H7 (cell line): ENCODE data around the gene MOCOS. TPM values are rescaled to one million over a fixed set of nuclear protein-coding genes. Genes with fewer than 3 reads are reported as not detected.
A peak's percentile ranks its signal among the peaks of the same experiment; 100 is the strongest.

Experiments
- DNase-seq: peaks from one replicate; pipeline ENCODE4 v3.0.0; 2012
- H3K27me3 ChIP-seq: 2 replicates; pipeline ENCODE4 v1.6.0; 2011; ENCODE audit warnings: mild to moderate bottlenecking, low read length; ENCODE audit not compliant: control insufficient read depth, insufficient read depth
- H3K36me3 ChIP-seq: replicated peaks from 2 replicates; pipeline ENCODE4 v1.5.1; 2011; ENCODE audit warnings: low read length; ENCODE audit not compliant: control insufficient read depth, insufficient read depth
- H3K4me3 ChIP-seq: 2 replicates; pipeline ENCODE4 v1.5.1; 2011; ENCODE audit warnings: low read depth, mild to moderate bottlenecking, control low read depth, low read length, moderate library complexity; ENCODE audit not compliant: insufficient read depth
- total RNA-seq: library from RNA; depleted of rRNA; stranded (reverse); fragments of >200 nt; shearing (Covaris generic); gene quantifications from 2 replicates; pipeline ENCODE4 v1.2.3, GENCODE V29; 2014

MOCOS gene
- total RNA-seq, 1 experiment from 2014 or later: 2.4 TPM

- H3K36me3 ChIP-seq: no peaks in the 10 kb centered on the region
- DNase-seq: no peak
- peaks cover 3% of the 10 kb centered on the region; the same call in 1 of the 2 replicates for H3K27me3 ChIP-seq
- H3K4me3 ChIP-seq: no peak overlapping the region
These were observed 100.4 kb downstream of the MOCOS start for GRCh38 chr18:36287653-36288052.

- H3K27me3 ChIP-seq: peaks cover 4% of the 10 kb centered on the region; the same call in 1 of the 2 replicates
These were observed 101.4 kb downstream of the MOCOS start for GRCh38 chr18:36288689-36289088.

GRCh38 chr18:36294031-36294430 is 106.7 kb downstream of the MOCOS start:
- peaks cover 48% of the 10 kb centered on the region for H3K27me3 ChIP-seq
- no peaks in the 10 kb centered on the region for H3K36me3 ChIP-seq
- DNase-seq: no peak

More at GRCh38 chr18:36288689-36289088, 101.4 kb downstream of the MOCOS start:
- H3K36me3 ChIP-seq: no peaks in the 10 kb centered on the region
- no peak overlapping the region for H3K4me3 ChIP-seq
- DNase-seq: no peak

DNA sequence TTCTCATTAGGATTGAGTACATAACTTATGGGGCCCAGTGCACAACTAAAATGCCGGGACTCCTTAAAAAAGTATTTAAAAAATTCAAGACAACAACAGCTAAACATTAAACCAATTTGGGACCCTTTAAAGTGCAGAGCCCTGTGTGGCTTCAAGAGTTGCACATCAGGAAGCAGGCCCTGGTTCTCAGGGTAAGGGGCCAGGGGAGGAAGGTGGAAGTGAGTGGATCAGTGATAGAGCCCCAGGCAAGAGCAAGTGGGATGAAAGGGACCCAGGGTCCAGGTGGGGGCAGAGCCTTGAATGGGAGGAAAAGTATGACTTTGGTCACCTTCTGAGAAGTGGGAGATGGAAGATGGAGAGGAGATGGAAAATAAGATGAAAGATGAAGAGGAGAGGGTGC is 107.9 kb downstream of the MOCOS start:
- Histone ChIP-seq H3K27me3 (peaks cover 60% of the 10 kb centered on the region), H3K4me3 (no peak overlapping the region), H3K36me3 (no peaks in the 10 kb centered on the region)
- DNase-seq: no peak

More at GRCh38 chr18:36294031-36294430, 106.7 kb downstream of the MOCOS start:
- H3K4me3 ChIP-seq: no peak overlapping the region

DNA sequence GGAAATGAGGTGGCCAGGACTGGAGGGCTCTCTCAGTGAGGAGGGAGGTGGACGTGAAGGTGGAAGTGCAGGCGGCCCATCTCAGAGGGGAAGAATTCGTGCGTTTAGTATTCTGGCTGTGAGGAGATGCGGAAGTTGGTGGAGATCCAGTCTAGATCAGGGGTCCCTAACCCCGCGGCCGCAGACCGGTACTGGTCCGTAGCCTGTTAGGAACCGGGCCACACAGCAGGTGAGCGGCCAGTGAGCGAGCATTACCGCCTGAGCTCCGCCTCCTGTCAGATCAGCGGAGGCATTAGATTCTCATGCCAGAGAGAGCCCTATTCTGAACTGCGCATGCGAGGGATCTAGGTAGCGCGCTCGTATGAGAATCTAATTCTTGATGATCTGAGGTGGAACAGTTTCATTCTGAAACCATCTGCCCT is 108.6 kb downstream of the MOCOS start:
- Histone ChIP-seq H3K27me3 (peaks cover 62% of the 10 kb centered on the region), H3K4me3 (peak overlapping the region; percentile 10; the same call in 1 of the 2 replicates), H3K36me3 (no peaks in the 10 kb centered on the region)
- DNase-seq: peak; percentile 37

GRCh38 chr18:36296650-36297416 is 109.5 kb downstream of the MOCOS start:
- H3K27me3 ChIP-seq: peaks cover 64% of the 10 kb centered on the region
- DNase-seq: peak; percentile 90
- H3K36me3 ChIP-seq: no peaks in the 10 kb centered on the region
- H3K4me3 ChIP-seq: peak overlapping the region; percentile 67

DNA sequence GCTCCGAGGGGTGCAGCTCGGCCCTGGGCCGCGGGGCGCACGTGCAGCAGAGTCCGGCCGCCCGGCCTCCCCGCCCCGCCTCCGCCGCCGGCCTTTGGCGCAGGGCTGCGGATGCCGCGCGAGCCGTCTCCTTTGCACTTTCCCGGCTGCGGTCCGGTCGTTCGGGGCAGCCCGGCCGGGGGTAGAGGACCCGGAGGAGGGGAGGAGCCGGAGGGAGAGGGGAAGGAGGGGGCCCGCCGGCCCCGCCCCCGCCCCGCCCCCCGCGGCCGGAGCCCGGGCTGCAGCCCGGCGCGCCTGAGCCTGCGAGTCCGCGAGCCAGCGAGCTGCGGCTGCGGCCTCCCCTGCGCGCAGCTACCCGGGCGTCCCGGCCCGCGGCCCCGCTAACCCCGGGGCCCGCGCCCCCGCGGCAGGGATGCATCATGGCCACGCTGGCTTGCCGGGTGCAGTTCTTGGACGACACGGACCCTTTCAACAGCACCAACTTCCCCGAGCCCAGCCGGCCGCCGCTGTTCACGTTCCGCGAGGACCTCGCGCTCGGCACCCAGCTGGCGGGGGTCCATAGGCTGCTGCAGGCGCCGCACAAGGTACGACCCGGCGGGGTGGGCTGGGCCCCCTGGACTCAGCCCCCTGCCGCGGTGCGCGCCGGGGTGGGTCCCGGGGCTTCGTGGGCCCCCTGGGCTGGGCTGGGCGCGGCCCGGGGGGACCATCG is 110.3 kb downstream of the MOCOS start, which contains the start of gene FHOD3:
Gene FHOD3 (plus strand): TSS at position 297 of the 709 bp plus-strand sequence. CDS start 123 bp downstream, at position 420.
- peak within 1 kb of the TSS; percentile 68 for H3K4me3 ChIP-seq
- no peaks in the 10 kb centered on the region for H3K36me3 ChIP-seq
- peak; percentile 99 for DNase-seq
- peaks cover 61% of the 10 kb centered on the region for H3K27me3 ChIP-seq

GRCh38 chr18:36298126-36298741 is 110.9 kb downstream of the MOCOS start:
- H3K27me3 ChIP-seq: peaks cover 59% of the 10 kb centered on the region
- DNase-seq: peak; percentile 84
- H3K4me3 ChIP-seq: peak overlapping the region; percentile 68
- H3K36me3 ChIP-seq: no peaks in the 10 kb centered on the region

GRCh38 chr18:36299015-36299414 is 111.7 kb downstream of the MOCOS start:
- Histone ChIP-seq H3K4me3 (no peak overlapping the region), H3K27me3 (peaks cover 57% of the 10 kb centered on the region), H3K36me3 (no peaks in the 10 kb centered on the region)
- DNase-seq: no peak

GRCh38 chr18:36300211-36300610 is 112.9 kb downstream of the MOCOS start:
- H3K27me3 ChIP-seq: peaks cover 46% of the 10 kb centered on the region
- no peak for DNase-seq
- H3K36me3 ChIP-seq: no peaks in the 10 kb centered on the region
- no peak overlapping the region for H3K4me3 ChIP-seq

DNA sequence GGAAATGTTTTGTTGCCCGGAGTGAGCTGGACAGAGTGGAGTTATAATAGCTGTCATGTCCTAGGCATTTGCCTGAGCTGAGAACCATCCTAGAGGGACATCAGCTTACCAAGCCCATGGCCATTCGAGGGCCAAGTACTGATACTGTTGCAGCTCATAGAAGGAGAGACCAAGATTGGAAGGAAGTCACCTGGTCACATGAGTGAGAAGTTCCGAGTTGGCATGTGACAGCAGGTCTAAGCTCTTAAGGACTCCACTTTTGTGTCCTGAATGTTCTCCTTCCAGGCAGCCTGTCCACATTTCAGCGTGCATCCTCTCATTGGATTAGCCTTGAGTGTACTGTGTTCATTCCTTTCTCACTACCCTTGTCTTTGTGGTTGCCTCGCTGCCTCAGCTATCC is 114.6 kb downstream of the MOCOS start:
- H3K36me3 ChIP-seq: no peaks in the 10 kb centered on the region
- DNase-seq: no peak
- H3K4me3 ChIP-seq: no peak overlapping the region
- peaks cover 32% of the 10 kb centered on the region for H3K27me3 ChIP-seq

GRCh38 chr18:36302676-36303075 is 115.4 kb downstream of the MOCOS start:
- no peaks in the 10 kb centered on the region for H3K36me3 ChIP-seq
- no peak overlapping the region for H3K4me3 ChIP-seq
- H3K27me3 ChIP-seq: peaks cover 29% of the 10 kb centered on the region
- DNase-seq: no peak

DNA sequence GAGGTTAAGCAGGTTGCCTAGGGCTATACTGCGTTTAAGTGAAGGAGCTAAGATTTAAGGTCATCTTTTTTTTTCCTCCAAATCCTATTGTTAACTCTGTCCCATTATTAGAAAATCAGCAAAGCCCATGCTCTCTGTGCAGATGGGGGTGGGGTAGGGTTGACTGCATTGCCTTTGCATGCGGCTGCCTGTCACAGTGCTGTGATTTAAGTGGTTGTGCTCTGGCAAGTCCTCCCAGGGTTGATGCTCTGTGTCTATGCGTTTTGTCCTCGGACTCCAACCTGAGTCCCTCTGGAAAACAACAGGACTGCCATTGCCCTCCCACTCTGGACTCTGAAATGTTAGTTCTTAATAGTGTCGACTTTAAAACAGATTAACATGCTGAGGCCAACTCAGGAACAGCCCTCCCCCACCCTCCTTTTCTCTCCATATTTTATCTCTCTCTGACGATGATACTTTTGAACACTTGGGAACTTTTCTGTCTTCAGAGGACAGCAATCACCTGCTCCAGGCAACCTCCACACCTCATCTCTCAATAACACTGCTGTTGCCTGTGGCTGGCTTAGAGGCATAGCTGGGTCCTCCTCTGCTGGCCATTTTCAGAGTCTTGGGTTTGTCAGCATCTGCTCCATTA is 116.0 kb downstream of the MOCOS start:
- DNase-seq: peak; percentile 47
- H3K4me3 ChIP-seq: no peak overlapping the region
- no peaks in the 10 kb centered on the region for H3K36me3 ChIP-seq
- peaks cover 23% of the 10 kb centered on the region for H3K27me3 ChIP-seq

DNA sequence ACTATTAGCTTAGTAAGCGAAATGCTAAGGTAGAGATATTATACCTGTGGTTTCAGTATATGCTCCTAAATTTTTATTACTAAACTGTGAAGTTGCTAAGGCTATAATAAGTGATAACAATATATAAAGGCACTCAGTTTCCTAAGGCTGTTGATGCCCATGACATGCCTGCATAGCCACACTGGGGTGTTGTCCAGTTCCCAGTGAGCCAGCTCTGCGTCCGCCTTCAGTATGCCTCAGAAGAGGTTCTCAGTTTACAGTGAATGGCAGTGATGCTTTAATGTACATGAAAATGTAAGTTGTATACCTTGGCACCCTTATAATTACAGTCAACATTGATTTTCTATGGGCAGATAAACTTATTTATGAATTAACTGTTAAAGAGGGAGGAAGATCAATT is 117.4 kb downstream of the MOCOS start:
- no peak for DNase-seq
- no peak overlapping the region for H3K4me3 ChIP-seq
- H3K27me3 ChIP-seq: peaks cover 9% of the 10 kb centered on the region
- H3K36me3 ChIP-seq: no peaks in the 10 kb centered on the region
